Colon (tissue), 2 donors: ENCODE results near the gene SLC29A3.

Experiments used
- FAIRE-seq: peaks from 2 replicates; lab custom pipeline; 2012; peaks lifted over from hg19 to GRCh38; lab: Jason Lieb, UNC
- donor health status: control.
- donor health status: control.

Gene SLC29A3

DNA sequence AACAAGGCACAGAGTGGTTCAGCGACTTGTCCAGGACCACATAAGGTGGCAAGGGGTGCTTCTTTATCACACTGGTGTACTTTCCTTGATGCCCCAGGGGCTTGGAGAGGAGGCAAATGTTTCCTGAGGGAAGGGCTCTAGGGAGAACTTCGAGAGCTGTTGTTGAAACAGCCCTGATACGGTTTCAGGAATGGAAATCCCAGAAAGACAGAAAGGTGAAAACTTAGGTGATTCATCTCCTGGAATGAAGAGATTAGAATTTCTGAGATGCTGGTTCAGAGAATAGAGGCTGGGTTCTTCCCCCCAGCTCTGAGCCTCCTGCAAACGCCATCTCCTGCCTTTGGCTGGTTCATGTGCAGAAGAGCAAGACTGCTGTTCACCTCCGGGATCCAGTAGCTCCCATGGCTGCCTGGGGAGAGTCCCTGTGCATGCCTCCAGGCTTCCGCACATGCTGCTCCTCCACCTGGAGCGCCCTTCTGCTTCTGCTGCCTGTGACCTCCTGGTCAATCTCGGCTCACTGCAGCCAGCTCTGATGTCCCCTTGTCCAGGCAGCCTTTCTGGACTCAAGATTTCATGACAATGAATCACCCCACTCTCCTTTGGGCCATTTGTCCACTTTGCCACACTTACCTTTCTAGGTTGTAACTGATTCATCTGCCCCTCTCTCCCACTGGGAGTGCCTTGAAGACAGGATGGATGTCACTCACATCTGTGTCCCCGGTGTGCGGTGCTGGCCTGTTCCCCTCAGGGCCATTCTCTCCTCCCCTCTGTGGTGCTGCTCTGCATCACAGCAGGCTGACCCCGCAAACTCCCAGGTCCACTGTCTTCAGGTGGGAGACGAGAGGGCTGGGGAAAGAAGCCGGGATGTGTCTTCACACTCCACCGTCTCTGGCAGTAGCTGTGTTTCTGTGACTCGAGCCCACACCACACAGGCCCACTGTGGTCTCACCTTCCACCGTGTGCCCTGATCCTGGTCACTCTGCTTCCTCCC, 74.0 kb downstream of the SLC29A3 start:
- FAIRE-seq: no peak

- FAIRE-seq: no peak
Observed at GRCh38 chr10:71393841-71394475, 74.9 kb downstream of the SLC29A3 start.

DNA sequence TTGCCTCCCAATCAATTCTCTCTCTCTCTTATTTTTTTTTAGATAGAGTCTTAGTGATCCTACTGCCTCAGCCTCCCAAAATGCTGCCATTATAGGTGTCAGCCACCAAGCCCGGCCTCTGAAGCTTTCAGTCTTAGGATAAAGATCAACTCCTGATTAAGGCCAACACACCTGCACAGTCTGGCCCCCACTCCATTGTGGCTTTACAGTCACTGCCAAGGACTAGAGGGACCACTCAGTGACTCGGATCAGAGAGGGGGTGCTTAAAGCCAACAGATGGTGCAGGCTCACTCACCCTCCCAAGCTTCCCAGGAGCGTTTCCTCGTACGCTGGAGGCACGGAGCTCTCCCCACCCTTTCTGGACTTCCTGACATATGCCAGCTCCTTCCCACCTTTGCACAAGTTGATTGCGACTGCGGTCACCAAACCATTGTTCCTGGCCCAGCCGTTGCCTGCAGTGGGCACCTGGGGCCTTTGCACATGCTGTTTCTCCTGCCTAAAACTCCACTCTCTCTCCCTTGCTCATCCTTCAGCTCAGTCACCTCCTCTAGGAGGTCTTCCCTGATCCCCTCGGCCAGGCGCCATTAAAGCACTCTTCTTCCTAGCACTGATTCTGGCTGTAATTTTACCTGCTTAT, 76.0 kb downstream of the SLC29A3 start:
- FAIRE-seq: no peak

GRCh38 chr10:71395621-71396020, 76.6 kb downstream of the SLC29A3 start:
- no peak for FAIRE-seq

DNA sequence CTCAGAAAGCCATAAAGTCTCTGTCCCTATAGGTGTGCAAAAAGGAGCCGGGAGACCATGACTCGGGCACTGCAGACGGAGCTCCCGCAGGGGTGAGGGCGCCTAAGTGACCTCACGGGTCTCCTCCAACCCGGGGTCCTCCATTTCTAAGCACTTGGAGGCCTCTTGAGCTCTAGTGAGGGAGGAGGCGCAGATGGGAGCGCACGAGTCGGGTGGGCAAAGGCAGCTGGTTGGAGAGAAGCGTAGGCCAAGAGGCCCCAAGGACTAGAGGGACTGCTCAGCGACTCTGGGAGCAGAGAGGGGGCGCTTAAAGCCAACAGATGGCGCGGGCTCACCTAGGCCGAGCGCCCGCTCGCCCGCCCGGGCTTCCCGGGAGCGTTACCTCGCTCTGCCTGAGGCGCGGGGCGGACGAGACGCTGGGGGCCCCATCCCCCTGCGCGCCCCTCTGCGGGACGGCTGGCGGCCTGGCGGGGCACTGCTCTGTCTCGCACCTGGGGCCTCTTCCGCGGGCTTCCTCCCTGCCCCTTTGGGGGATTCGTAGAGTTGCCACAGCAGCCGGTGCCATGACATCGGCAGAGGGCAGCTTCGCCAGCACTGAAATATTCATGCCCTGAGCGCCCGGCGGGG, 77.1 kb downstream of the SLC29A3 start:
- FAIRE-seq: no peak

DNA sequence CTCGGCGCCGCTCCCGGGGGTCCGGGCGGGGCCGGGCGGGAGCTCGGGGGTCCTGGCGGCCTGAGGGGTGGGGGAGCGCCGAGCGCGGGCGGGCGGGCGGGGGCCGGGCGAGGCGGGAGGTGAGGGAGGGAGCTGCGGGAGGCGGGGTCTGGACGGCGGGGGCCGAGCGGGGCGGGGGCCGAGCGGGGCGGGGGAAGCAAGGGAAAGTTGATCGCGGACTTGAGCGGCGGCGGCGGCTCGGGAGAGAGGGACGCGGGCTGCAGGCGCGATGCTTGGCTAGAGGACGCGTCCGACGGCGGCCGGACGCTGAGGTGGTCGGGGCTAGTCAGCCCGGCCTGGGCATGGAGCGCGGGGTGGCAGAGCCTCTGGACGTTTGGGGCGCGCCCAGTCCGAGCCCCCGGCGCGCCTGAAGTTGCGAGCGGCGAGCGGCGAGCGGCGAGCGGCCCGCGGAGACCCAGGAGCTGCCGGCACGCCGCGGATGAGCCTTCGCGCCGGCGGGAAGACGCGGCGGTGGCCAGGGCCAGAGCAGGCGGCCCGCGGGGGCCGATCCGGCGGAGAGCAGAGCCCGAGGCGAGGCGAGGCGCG, 77.7 kb downstream of the SLC29A3 start, which contains the start of gene CDH23:
TSS of gene CDH23 (plus strand) at position 210 of the 585 bp plus-strand sequence. CDS start 42,912 bp downstream, outside the sequence.
- no peak for FAIRE-seq

GRCh38 chr10:71397296-71398212, 78.5 kb downstream of the SLC29A3 start:
- FAIRE-seq: no peak

- FAIRE-seq: no peak
Observed at GRCh38 chr10:71398976-71399375, 79.9 kb downstream of the SLC29A3 start.

DNA sequence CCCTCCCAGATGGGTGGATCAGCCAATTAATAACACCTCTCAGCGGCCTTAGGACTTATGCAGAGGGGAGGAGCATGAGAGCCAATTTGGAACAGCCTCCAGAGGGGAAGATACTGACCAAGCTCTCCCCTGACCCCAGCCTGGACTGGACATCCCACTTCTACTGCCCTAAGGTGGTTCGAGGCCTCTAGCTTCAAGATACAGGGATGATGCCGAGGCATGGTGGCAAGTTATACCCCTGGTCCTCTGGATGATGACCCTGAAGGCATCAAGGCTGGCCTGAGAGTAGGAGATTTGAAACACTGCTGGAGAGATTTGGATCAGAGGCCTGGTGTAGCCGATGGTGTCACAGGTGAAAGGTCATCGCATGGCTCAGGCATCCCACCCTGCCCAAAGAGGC, 80.9 kb downstream of the SLC29A3 start:
- FAIRE-seq: no peak

DNA sequence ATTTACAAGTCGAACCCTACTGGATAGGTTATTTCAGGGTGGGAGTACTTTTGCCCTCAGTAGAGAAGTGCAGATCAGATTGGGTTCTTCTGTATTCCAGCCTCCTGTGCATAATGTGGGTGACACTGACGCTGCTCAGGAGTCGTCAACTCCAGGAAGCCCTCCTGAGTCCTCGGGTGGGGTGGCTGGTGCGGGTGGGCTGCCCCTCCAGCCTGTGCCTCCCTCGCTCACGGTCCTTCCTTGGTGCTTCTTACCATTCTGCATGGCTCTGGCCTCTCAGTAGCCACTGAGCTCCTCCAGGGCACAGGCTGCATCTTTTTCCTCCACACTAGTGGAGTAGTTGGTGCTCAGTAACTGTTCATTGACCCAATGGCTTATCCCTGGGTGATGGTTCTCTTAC, 82.0 kb downstream of the SLC29A3 start:
- FAIRE-seq: no peak

DNA sequence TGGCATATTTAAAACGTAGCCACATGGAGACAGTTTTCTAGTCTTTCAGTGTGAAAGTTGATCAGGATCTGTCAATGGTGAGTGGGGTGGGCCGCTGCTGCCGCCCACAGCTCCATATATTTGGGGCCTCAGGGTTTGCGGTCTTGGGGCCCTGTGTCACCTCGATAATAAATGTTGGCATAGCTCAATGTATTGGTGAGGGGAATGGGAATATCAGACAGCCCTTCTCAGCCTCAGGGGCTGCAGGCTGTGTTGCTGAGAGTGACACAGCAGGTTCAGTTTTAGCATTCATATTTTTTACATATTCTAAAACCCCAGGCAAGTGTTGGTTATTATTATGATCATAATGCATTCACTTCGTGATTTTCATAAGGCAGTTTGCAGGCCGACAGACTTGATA, 82.9 kb downstream of the SLC29A3 start:
- no peak for FAIRE-seq

DNA sequence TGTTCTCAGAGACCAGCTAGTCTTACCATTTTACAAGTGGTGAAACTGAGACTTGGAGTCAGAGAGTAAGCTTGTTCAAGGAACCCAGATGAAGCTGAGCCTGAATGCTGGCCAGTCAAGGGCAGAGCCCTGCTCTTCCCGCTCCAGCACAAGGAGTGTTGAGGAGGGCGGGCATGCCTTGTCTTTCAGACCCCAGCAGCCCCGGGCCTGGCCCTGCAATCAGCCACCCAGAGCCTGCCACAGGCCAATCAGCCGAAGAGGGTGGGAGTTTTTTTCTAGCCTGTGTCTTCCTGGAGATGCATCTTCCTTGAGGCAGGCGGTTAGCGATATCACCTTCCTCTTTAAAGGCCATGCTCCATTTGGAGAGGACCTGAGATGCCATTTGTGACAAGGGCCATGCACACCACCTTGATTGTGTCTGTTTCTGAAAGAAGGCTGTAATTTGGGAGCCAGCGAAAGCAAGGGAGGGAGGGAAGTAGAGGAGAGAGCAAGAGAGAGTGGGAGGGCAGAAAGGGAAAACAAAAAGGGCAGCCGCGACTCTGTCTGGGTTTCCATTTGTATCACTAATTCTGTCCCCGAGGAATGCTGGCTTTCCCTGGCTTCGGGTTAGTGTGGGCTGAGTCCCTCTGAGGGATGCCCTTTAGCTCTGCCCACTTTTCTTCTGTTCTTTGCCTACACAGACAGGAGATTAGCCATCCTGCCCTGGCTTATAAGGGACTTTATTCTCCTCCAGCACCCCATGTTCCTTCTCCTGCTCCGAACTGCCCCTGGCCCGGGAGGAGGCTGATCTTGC, 85.6 kb downstream of the SLC29A3 start:
- FAIRE-seq: no peak

DNA sequence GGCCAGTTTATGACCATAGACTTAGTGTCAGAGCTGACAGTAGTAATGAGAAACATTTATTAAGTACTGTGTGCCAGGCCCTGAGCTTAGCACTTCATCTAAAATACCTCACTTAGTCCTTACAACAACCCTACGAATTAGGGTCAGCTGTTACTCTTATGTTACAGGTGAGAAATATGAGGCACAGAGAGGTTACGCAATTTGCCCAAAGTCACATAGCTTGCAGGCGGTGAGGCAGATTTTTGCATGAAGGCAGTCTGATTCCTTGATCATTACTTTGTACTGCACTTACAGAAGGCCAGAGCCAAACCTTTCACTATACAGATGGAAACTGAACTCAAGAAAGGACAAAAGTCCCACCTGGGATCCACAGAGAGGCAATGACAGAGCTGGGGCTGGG, 87.8 kb downstream of the SLC29A3 start:
- FAIRE-seq: no peak

DNA sequence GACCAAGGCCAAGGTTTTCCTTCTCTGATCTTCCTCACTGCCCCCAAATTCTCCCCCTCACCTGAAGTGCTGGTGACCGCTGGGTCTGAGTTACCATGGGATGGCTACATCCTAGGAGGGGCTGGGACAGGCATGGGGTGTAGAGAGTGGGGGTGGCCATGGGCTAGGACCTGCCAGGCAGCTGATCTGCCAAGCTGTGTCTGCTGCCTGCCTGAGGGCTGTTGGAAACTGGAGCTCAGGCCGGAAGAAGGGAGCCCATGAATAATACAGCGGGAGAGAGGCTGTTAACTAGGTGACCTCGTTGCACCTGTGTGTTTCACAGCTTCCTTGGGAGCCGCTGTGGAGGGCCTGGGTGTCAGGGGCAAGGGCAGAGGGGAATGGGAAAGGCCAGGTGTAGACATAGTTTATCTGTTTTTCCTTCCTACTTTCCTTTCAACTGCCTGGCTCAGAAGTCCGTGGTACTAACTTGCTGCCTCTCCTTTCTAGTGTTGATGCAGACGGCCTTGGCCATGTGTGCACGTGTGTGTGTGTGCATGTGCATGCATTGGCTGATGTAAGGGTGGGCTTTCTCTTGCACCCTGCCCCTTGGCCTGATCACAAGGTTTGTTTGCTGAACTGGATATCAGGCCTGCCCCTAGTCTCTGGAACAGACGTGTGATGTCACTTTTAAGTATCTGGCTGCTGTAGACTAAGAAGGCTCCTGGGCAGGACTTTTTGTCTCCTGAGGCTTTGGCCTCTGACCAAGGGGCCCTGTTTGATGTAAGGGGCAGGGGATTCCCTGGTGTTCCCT, 89.6 kb downstream of the SLC29A3 start:
- no peak for FAIRE-seq

DNA sequence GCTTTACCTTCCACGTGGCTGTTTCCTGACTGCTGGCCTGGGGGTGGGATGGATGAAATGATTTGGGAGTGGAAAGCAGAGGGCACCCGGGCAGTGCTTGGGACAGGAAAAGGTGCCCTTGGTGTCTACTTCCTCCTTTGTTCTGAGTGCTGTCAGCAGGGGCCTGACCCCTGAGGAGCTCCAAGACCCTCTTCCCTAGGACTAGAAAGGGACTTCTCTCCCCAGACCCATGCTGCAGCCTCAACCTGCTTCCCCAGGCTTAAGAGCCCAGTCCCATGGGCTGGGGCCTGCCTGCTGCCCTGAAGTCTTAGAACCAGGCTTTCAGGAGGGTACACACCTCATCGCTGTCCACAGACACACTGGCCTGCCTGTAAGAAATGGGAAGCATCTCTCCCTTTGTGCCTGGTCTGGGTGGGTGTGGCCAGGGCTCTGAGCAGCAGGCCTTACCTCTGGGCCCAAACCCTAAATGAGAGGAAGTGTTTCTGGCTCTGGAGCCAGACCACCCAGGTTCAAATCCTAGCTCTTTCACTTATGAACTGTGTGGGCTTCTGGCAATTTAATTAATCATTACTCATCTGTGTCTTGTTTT, 90.6 kb downstream of the SLC29A3 start:
- FAIRE-seq: no peak
